NCI-H1694 treated with DMSO at 0.1 percent for 48 hours (cell line): Measurements from ENCODE around the gene HEPN1.

Experiments
- DNase-seq: peaks from one replicate; lab custom pipeline; 2025; lab: John Stamatoyannopoulos, UW

Gene HEPN1

GRCh38 chr11:124884869-124885479 is 34.1 kb upstream of the HEPN1 start:
- DNase-seq = no peak

GRCh38 chr11:124886476-124886875 is 32.6 kb upstream of the HEPN1 start:
- no peak for DNase-seq

- DNase-seq = no peak
These were observed 31.9 kb upstream of the HEPN1 start for GRCh38 chr11:124886978-124887666.

GRCh38 chr11:124887667-124888013 is 31.4 kb upstream of the HEPN1 start:
- DNase-seq = no peak

- DNase-seq = no peak
These were observed 29.6 kb upstream of the HEPN1 start for GRCh38 chr11:124889191-124890091.

GRCh38 chr11:124890151-124890550 is 28.9 kb upstream of the HEPN1 start:
- DNase-seq = no peak

- DNase-seq = no peak
These were observed 28.2 kb upstream of the HEPN1 start for GRCh38 chr11:124890683-124891372.

GRCh38 chr11:124891373-124891861 is 27.6 kb upstream of the HEPN1 start:
- DNase-seq = no peak

GRCh38 chr11:124892146-124892545 is 26.9 kb upstream of the HEPN1 start:
- no peak for DNase-seq

GRCh38 chr11:124892750-124893454 is 26.1 kb upstream of the HEPN1 start:
- DNase-seq = no peak

GRCh38 chr11:124893781-124894401 is 25.2 kb upstream of the HEPN1 start:
- no peak for DNase-seq

- no peak for DNase-seq
These were observed 24.2 kb upstream of the HEPN1 start for GRCh38 chr11:124894606-124895430.

GRCh38 chr11:124895471-124895971 is 23.5 kb upstream of the HEPN1 start:
- no peak for DNase-seq

- no peak for DNase-seq
These were observed 22.8 kb upstream of the HEPN1 start for GRCh38 chr11:124896071-124896750.

GRCh38 chr11:124896821-124897391 is 22.1 kb upstream of the HEPN1 start:
- no peak for DNase-seq

- DNase-seq = no peak
These were observed 21.3 kb upstream of the HEPN1 start, which contains the start of gene ROBO4 for GRCh38 chr11:124897674-124898262. ROBO4 (minus strand) TSS chr11:124897865; CDS start chr11:124897795, 70 bp downstream.

GRCh38 chr11:124898263-124898680 is 20.8 kb upstream of the HEPN1 start:
- no peak for DNase-seq

- DNase-seq = no peak
These were observed 20.3 kb upstream of the HEPN1 start for GRCh38 chr11:124898711-124899110.
